Transverse colon (tissue), 4 donors: ENCODE measurements around the gene EIF4EBP3.

ENCODE experiments used
- CTCF ChIP-seq, 5 experiments: fragments of 200-600 bp in 3 of 5; fragments of 450-650 bp in 2 of 5; sonication (generic) in 3 of 5; IDR thresholded peaks; 1 replicate in 2 of 5; 2 replicates in 3 of 5; pipeline ENCODE4 v1.5.1; 2016 to 2017; ENCODE audit warnings: antibody characterized with exemption in 5 of 5, inconsistent platforms in 3 of 5, mild to moderate bottlenecking in 2 of 5, moderate library complexity in 1 of 5
- EP300 ChIP-seq: sonication (generic); formaldehyde crosslinking; IDR thresholded peaks from one replicate; pipeline ENCODE4 v1.6.1; 2017; ENCODE audit warnings: antibody characterized with exemption, low read depth
- POLR2A ChIP-seq: fragments of 450-650 bp; IDR thresholded peaks from one replicate; pipeline ENCODE4 v1.6.1; 2016; ENCODE audit warnings: antibody characterized with exemption, mild to moderate bottlenecking, moderate library complexity
- POLR2AphosphoS5 ChIP-seq, 3 donors: sonication (generic); formaldehyde crosslinking; IDR thresholded peaks; one replicate each; pipeline ENCODE4 v1.6.1; 2016; ENCODE audit warnings: antibody characterized with exemption in 3 of 3

- TF ChIP-seq CTCF (IDR thresholded peaks at IDR 0.05), result no peak
- TF ChIP-seq POLR2AphosphoS5 (IDR thresholded peaks at IDR 0.05), result no peak
- no peak for TF ChIP-seq EP300
- TF ChIP-seq POLR2A, result no peak
Observed at GRCh38 chr5:140509898-140510297, 37.6 kb upstream of the EIF4EBP3 start.
